Suppressor macrophage treated with lipopolysaccharide for 1 hour (primary cell): Measurements from ENCODE around the gene MXRA8.
A peak's percentile ranks its signal among the peaks of the same experiment; 100 is the strongest.

ENCODE experiments used
- DNase-seq, 3 donors: peaks; one replicate each; pipeline ENCODE4 v3.0.0-alpha.2; 2020 to 2022

MXRA8 gene

DNA sequence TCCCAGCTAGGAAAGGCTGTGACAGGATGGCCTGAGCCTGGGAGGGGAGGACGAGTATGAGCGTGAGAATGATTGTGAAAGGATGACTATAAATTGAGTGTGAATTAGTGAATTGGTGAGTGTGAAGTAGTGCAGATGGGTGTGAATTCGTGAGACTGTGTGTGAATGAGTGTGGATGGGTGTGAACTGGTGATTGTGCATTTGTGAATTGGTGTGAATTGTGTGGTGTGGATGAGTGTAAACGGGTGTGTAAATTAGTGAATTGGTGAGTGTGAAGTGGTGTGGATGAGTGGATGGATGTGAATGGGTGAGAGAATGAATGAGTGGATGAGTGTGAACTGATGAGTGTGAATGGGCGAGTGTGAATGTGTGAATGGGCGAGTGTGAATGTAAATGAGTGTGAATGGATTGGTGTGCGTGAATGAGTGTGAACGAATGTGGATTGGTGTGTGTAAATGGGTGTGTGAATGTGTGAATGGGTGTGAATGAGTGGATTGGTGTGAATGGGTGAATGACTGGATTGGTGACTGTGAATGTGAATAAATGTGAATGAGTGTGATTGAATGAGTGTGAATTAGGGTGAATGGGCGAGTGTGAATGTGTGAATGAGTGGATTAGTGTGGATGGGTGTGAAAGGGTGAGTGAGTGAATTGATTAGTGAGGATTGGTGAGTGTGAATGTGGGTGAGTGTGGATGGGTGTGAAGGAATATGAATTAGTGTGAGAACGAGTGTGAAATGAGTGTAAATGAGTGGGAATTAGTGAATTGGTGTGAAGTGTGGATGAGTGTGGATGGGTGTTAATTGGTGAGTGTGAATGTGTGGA lies 7.7 kb upstream of the MXRA8 start:
- no peak for DNase-seq

DNA sequence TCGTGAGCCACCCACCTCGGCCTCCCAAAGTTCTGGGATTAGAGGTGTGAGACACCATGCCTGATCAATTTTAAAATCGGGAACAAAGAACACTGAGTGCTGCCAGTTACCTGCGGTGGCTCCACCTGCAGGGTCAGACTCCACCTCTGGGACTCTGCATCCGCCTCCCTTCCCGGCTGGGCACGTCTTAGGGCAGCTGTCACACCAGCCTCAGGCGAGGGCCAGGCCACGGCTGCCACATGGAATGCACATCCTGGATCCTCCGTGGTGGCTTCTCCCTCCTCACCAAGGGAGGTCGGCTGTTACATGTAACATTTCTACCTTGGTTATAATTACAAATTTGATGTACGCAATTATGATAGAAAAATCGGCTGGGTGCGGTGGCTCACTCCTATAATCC lies 5.9 kb upstream of the MXRA8 start:
- DNase-seq: no peak

DNA sequence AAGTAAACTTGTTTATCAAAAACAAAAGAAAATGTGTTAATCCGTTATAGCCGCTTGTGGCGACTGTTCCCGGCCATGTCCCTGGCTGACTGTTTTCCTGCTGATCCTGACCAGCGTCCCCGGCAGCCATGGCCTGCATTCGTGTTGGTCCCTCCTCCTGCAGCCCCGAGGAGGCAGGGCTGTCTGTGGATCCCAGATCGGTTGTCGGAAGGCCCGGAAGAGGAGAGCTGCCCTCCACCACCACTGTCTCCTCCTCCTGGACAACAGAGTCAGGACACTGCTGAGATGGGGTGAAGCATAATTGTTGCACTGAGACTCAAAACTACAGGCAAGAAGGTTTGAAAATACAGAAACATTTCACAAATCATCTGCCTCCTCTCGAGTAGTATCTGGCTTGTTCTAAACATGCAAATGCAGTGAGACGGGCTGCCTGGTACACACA lies 3.6 kb upstream of the MXRA8 start:
- no peak for DNase-seq

DNA sequence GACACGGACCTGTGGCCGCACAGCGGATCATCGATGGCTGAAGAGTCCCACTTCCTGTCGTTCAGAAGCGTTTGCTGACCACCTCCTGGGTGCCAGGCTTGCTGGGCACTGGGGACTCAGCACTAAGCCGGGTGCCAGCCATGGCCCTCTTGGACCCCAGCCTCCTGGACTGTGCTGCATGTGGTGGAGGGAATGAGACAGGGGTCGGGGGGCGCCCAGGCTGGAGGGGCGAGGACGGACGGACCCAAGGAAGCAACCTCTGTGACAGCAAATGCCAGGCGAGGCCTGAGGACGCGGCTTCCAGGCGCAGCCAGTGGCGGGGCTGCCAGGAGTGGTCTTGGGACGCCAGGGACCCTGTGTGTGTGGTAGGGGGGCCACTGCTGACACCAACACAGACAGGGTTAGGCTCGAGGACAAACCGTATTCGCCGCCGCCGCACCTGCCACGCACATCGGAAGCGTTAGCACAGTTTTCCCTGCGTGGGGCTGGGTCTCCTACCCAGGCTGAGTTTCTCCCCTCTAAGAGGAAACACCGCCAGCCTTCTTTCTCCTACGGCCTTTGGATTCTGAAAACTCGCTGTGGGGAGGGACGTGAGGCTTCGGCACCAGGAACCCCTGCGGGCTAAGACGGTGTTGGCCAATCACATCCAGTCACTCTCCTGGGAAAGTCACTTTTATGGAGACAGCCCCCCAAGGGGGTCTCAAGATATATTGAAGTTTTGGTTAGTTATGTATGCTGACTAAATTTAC lies 3.1 kb upstream of the MXRA8 start:
- no peak for DNase-seq

DNA sequence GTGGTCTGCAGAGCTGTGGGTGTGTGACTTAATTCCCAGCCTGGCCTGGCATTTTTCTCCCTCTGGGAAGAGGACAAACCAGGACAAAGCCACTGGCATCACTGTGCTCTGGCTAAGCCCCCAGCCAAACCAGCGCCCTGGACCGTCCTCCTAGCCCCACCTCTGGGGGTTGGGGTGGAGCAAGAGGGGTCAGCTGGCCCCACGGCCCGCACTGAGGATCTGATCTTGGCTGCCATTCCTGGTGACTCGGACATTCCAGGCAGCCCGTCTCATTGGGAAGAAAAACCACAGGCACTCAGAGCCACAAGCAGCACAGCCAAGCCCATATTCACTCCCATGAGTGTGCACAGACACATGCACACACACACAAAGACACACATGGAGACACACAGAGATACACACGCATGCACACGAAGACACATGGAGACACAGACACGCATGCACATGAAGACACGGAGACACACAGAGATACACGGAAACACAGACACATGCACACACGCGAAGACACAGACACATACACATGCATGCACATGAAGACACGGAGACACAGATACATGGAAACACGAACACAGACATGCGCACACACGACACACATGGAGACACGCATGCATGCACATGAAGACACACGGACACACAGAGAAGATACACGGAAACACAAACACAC lies 2.3 kb upstream of the MXRA8 start:
- DNase-seq: no peak

DNA sequence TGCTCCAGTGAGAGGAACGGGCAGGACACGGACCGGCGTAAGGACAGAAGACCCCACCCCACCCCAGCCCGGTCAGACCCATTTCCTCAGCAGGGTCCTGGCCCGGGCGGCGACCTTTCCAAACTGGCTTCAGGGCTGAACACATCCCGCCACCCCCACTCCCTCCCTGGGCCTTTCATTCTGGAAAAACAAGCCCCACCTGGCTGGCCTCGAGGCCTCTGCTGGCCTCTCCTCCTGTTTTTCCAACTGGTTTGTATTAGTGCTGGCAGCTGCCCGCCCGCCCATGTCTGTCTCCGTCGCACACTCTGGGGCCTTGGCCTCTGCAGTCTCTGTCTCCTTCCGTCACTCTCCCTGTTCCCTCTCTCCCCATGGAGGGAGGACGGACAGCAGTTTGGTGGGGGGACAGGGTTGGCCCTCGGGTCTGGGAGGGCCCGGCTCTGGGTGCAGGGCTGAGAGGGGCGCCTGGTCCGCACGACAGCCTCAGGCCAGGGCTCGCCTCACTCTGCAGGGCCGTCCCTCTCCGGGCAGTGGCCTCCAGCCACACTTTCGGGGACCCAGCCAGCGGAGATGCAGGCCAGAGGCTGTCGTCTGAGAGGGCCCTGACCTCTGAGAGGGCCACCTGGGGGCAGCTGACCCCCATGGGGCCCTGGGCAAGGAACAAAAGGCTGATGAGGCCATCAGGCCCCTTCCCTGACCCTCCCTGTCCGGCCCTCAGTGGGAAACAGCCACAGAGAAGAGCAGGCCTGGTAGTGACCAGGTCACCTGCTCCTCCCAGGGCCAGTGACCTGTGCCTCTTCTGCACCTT lies 1.5 kb upstream of the MXRA8 start:
- DNase-seq: no peak

DNA sequence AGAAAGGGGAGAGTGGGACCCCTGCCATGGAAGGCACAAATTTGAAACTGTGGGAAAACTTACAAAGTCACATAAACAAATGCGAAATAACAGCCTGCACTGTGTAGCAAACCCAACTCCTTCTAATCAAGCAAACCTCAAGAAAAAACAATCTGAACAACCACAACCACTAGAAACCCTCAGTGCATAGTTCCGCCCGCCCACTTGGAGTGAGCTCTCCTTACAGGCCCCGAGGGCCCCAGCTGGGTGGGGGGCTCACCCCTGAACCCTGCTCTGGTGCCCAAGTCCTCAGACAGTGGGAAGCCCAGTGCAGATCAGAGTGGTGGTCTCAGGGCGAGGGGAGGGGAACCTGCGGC lies 931 bp upstream of the MXRA8 start:
- no peak for DNase-seq

DNA sequence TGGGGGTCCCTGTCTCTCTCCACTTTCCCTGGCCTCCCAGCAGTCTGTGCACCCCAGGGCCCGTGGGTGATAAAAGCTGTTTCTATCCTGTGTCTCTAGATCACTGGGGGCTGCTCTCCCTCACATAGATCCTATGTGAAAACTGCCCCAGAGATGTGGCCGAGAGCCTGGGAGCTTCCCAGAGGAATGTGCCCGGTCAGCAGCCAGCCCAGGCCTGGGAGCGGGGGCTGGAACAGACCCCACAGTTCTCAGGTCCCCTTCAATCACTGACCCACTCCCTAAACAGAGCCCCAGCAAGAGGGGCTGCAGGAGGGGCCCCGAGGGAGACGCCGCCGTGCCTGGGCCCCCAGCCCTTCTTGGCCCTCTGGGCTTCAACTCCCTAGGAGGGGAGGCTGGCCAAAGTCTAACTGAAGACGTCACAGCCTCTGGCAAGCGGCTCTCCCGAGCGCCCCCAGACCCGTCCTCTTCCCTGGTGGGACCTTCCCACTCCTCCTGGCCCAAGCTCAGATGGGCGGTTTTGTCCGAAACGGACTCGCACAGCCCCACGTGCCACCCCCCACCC lies 403 bp downstream of the MXRA8 start:
- DNase-seq: no peak

DNA sequence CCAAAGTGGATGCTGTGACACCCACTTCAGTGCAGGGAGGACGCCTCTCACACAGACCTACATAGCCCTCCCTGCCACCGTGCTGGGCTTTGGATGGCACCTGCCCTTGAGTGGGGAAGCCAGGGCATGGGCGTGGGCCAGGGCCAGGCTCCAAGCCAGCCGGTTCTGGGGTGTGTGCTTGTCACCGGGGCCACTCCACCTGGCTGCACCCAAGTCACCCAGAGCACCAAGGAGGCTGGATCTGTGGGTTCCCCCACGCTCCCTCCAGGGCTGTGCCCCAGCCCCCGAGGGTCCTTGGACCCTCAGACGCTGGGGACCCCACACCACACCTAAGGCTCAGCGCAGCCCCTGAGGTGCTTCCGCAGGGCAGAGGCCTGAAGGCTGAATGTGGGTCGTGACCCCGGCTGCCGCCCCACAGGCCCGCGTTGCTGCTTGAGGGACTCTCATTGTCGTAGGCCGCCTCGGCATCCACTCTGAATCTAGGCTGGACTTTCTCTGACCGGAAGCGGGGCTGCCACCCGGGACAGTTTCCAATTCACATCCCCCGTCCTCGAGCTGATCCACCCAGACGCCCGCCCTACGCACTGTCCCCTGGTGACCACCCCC lies 1.5 kb downstream of the MXRA8 start:
- DNase-seq: no peak

DNA sequence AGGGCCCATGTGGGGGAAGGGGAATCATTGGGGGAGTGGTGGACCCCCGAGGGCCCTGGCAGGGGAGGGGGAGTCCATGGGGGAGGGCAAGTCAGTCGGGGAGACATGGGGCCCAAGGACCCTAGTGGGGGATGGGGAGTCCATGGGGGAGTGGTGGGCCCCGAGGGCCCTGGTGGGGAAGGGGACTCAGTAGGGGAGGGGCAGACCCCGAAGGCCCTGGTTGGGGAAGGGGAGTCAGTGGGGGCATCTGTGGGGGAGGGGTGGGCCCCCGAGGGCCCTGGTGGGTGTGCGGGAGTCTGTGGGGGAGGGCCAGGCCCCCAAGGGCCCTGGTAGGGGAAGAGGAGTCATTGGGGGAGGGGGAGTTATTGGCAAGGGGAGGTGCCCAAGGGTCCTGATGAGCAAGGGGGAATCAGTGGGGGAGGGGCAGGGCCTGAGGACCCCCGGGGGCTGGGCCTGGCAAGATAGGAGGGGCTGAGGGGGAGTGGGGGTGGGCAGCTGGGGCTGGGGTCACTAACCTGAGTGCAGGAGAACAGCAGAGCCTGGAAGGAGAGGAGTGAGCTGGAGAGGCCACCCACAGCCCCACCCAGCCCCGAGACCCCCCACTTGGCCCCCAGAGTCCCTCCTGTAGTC lies 2.1 kb downstream of the MXRA8 start:
- no peak for DNase-seq

DNA sequence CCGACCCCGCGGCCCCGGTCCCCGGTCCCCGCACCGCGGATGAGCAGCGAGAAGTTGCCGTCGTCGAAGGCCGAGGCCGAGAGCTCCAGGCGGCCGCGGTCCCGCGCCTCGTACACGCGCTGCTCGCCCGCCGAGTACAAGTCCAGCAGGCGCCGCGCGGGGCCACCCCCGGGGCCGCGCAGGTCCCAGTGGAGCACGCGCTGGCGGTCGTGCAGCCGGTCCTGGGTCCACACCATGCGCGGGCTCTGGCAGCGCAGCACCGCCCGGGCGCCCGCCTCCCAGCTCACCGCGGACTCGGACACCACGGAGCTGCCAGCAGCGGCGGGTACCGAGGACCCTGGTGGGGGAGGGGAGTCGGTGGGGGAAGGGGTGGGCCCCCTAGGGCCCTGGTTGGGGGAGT lies 2.9 kb downstream of the MXRA8 start:
- peak; percentile 43 to 73 (median 54) for DNase-seq

DNA sequence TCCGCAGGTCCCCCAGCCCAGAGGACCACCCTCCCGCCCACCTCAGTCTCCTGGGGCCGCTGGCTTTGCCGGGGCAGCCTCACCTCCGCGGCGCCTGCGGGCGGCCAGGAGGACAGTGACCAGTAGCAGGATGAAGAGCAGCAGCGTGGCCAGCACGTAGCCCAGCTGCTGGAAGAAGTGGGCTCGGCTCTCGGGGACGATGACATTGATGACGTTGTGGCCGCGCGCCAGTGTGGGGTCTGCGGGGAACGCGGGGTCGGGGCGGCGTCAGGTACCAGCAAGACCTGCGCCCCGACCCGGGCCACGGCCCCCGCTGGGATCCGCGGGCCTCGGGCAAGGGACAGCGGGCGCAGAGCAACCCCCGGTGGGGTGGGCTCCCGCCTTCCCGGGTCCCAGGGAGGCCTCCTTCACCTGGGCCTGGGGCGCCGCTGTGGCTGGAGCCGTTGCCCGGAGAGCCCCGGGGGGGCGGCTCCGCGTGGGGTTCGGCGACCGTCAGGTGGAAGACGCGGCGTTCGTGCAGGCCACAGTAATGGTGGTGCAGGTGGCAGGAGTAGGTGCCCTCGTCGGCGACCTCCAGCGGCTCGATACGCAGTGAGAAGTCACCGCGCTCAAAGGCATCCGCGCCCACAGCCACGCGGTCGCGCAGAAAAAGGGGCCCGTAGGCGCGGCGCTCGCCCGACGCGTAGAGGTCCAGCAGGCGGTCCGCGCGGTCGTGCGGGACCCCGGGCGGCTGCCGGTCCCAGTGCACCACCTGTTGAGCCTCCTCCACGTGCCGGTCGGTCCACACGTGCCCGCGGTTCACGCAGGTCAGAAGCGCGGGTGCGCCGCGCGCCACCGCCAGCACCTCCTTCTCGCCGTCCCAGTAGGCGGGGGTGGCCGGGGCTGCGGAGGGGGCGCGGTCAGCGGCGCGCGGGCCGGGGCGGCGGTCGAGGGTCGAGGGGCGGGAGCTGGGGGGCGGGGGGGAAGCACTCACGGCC lies 3.8 kb downstream of the MXRA8 start:
- DNase-seq: no peak

DNA sequence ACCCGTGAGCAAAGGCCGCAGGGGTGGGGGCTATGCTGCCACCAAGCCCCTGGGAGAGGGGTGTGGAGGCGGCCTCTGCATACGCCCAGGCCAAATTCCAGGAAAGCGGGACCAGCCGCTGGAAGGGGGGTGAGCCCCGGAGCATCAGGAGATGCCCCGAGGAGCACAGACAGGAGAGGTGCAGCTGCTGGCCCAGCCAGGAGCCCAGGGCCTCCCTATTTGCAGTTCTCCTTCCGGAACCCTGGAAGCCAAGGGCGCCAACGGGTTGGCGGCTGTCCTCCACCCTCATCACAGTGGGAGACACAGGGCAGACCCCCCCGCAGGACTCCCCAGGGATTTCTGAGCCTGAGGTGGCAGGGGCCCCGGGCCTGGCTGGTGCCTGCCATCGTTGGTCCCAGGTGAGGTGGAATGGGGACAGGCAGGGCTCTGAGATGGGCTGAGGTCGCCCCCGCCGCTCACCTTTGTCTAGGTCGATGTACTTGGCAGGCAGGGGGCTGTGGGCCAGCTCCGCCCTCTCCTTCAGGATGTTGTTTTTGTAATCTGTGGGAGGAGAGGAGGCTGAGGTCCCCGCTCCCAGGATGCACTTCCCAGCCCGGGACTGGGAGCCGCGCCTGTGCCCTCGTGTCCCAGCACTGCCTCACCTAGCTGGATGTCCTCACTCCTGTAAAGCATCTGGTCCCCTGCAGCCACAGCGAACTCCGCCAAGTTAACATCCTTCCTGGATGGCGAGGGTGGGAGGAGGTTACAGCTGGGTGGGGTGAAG lies 4.8 kb downstream of the MXRA8 start:
- no peak for DNase-seq

DNA sequence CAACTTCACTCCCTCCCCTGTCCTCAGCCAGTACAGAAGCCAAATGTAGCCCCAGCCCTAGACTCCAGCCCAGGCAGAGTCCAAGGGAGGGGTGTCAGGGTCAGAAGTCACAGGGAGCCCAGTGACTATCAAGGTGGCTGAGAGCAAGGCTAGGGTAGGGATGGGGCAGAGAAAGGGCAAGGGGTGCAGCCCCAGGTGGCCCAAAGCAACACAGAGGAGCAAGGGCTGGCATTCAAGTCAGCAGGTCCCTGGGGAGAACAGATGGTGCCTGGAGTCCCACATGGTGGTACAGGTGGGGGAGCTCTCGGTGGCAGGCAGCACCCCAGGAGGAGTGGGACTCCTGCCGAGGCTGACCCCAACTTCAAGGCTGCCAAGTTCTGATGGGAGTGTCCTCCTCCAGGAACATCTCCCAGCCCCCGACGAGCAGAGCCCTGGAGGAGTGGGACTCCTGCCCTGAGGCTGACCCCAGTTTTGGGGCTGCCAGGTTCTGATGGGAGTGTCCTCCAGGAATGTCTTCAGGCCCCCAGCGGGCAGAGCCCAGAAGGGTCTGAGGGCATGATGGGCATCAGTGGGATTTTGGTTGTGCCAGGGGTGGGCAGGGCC lies 5.5 kb downstream of the MXRA8 start:
- DNase-seq: no peak

DNA sequence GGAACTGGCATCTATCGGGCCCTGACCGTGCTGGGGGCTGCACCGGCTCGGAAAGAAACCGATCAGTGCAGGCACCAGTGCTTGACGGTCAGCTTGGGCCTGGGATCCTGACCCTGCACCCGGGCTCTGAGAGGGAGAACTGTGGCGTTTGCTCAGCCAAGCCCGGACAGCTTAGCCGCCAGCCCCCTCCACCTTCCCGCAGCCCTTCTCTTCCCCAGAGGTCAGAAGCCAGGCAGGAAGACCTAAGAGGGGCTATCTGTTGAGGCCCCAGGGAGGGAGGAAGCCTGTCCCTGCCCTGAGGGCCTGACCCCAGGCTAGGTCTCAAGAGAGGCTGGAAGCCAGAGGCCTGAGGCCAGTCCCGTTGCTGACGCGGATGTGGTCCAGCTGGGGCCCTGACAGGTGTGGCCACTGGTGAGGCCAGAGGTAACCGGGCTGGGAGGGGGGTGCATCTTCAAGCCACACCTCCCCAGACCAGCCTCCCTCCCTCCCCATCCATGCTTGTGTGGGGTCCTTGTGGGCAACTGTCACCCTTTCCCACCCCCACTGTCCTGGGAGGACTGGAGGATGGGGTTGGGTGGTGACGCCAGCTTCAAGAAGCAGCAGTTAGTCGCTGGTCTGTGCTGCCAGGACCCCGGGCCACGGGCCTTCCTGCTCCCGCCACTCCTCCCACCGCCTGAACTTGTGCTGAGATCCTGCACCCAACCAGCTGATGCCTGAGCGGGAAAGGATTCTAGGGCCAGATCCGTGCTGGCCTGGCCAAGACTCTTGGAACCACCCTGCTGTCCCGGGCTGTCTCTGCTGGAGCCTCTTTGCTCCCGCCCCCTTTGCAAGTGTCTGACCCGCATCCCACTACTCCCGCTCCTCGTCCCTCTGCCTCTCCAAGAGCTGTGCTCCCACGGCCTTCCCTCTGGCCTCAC lies 6.6 kb downstream of the MXRA8 start:
- DNase-seq: no peak

DNA sequence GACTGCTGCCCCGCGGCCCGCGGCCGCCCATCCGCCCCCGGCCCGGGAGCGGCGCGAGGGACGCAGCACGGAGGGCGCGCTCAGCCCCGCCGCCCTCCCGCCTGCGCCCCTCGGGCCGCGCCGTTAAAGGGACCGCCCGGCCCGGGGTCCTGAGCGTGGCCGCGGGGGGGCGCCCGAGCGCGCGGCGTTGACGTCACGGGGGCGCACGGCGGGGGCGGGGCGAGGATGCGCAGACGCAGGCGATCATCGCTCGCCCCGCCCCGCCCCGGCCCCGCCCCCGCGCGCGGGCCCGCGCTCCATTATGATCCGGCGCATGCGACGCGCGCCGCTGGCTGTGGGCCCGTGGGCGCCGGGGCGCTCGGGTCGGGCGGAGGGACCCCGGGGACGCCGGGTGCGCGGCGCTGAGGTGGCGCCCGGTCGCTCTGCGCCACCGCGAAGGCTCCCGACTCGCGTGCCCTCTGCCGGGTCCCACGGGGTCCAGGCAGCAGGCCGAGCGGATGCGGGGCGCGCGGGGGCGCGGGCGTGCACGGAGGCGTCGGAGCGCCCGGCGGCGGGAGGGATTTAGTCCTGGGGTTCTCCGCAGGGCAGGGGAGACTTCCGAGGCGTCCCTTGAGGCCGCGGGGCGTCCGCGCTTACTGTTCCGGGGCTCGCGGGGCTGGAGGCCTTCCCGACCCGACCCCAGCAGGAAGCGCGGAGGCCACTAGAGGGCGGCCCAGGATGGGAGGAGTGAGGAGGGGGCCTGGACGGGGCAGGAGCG lies 8.9 kb downstream of the MXRA8 start, which contains the start of gene DVL1:
Gene DVL1, minus strand, starts transcription at position 163 of the 757 bp plus-strand sequence. CDS start 353 bp downstream, outside the sequence.
- DNase-seq: peak; percentile 69 to 93 (median 85)
